IMR-90 (cell line): ENCODE data around the gene AKAP6. TPM values are rescaled to one million over a fixed set of nuclear protein-coding genes. Genes with fewer than 3 reads are reported as not detected.
A peak's percentile ranks its signal among the peaks of the same experiment; 100 is the strongest.

Experiments used
- ATAC-seq: fragments of 200-7000 bp; cut with Tn5 transposase; 2 replicates; pipeline ENCODE4 v1.9.1; 2020; ENCODE audit warnings: low read depth, mild to moderate bottlenecking, moderate library complexity
- BruUV-seq: library from RNA; stranded (reverse); fragments of 400-500 nt; replicated peaks from 2 replicates; lab custom pipeline; 2021; lab: Mats Ljungman, UMichigan
- CTCF ChIA-PET: fragments of 300-600 bp; formaldehyde crosslinking; extraction: SDS; loops from one replicate; lab custom pipeline; 2021; ENCODE audit warnings: antibody characterized with exemption; lab: Yijun Ruan, JAX
- POLR2A ChIA-PET: fragments of 300-600 bp; sonication (Branson Sonifier 250); formaldehyde crosslinking; loops from one replicate; lab custom pipeline; 2022; ENCODE audit warnings: antibody characterized with exemption; ENCODE audit not compliant: unreplicated experiment; lab: Charles Lee
- DNase-seq: peaks from one replicate; pipeline ENCODE4 v3.0.0; 2013
- H2AFZ ChIP-seq: replicated peaks from 2 replicates; pipeline ENCODE3; 2013; ENCODE audit warnings: low read length, mild to moderate bottlenecking; ENCODE audit not compliant: poor library complexity
- H2AK5ac ChIP-seq: 2 replicates; pipeline ENCODE4 v1.6.1; 2013; ENCODE audit warnings: low read depth, low read length, inconsistent platforms
- H2AK9ac ChIP-seq: replicated peaks from 2 replicates; pipeline ENCODE3; 2013; ENCODE audit warnings: mild to moderate bottlenecking, low read depth, low read length, moderate library complexity; ENCODE audit not compliant: poor library complexity
- H2BK120ac ChIP-seq: 2 replicates; pipeline ENCODE4 v1.6.1; 2013; ENCODE audit warnings: low read depth, low read length, inconsistent platforms
- H2BK15ac ChIP-seq: 3 replicates; pipeline ENCODE4 v1.6.1; 2013; ENCODE audit warnings: low read depth, low read length, inconsistent platforms
- H2BK20ac ChIP-seq: 2 replicates; pipeline ENCODE4 v1.6.1; 2013; ENCODE audit warnings: low read depth, mild to moderate bottlenecking, inconsistent platforms, low read length, moderate library complexity
- H2BK5ac ChIP-seq: 2 replicates; pipeline ENCODE4 v1.6.1; 2013; ENCODE audit warnings: mild to moderate bottlenecking, low read depth, low read length, inconsistent platforms; ENCODE audit not compliant: poor library complexity, severe bottlenecking
- H3K14ac ChIP-seq: replicated peaks from 2 replicates; pipeline ENCODE4 v1.6.1; 2013; ENCODE audit warnings: low read depth, low read length, inconsistent platforms
- H3K18ac ChIP-seq: 2 replicates; pipeline ENCODE4 v1.6.1; 2013; ENCODE audit warnings: low read depth, low read length, control low read depth
- H3K23ac ChIP-seq: 2 replicates; pipeline ENCODE4 v1.6.1; 2013; ENCODE audit warnings: low read depth, low read length, inconsistent platforms
- H3K27ac ChIP-seq: 2 replicates; pipeline ENCODE4 v1.5.1; 2013; ENCODE audit warnings: mild to moderate bottlenecking, control low read depth, low read length; ENCODE audit not compliant: insufficient read depth
- H3K27me3 ChIP-seq: 2 replicates; pipeline ENCODE4 v1.6.1; 2013; ENCODE audit warnings: low read length; ENCODE audit not compliant: control insufficient read depth, insufficient read depth
- H3K36me3 ChIP-seq: 2 replicates; pipeline ENCODE4 v1.6.1; 2013; ENCODE audit warnings: low read length, mixed read lengths; ENCODE audit not compliant: control insufficient read depth, insufficient read depth
- H3K4ac ChIP-seq: 2 replicates; pipeline ENCODE4 v1.6.1; 2013; ENCODE audit warnings: low read depth, low read length, inconsistent platforms
- H3K4me1 ChIP-seq: 2 replicates; pipeline ENCODE4 v1.6.1; 2013; ENCODE audit warnings: low read length, mixed read lengths; ENCODE audit not compliant: control insufficient read depth, insufficient read depth
- H3K4me2 ChIP-seq: 2 replicates; pipeline ENCODE4 v1.6.1; 2013; ENCODE audit warnings: low read depth, mild to moderate bottlenecking, control low read depth, low read length, moderate library complexity
- H3K4me3 ChIP-seq: 2 replicates; pipeline ENCODE4 v1.5.1; 2013; ENCODE audit warnings: low read depth, mild to moderate bottlenecking, control low read depth, low read length, moderate library complexity; ENCODE audit not compliant: insufficient read depth
- H3K56ac ChIP-seq: 2 replicates; pipeline ENCODE4 v1.6.1; 2013; ENCODE audit warnings: low read length, inconsistent platforms; ENCODE audit not compliant: insufficient read depth; ENCODE audit errors: extremely low read depth
- H3K79me1 ChIP-seq, 2 experiments: 2 replicates each; pipeline ENCODE4 v1.6.1; 2013; ENCODE audit warnings: low read length in 2 of 2, inconsistent platforms in 1 of 2, low read depth in 1 of 2
- H3K9ac ChIP-seq: 2 replicates; pipeline ENCODE4 v1.6.1; 2013; ENCODE audit warnings: low read depth, low read length, control low read depth
- H3K9me1 ChIP-seq: 2 replicates; pipeline ENCODE4 v1.6.1; 2013; ENCODE audit warnings: low read length, inconsistent platforms; ENCODE audit not compliant: insufficient read depth
- H3K9me3 ChIP-seq: 2 replicates; pipeline ENCODE4 v1.6.1; 2013; ENCODE audit warnings: low read length; ENCODE audit not compliant: control insufficient read depth, insufficient read depth
- H4K20me1 ChIP-seq: 2 replicates; pipeline ENCODE4 v1.6.1; 2013; ENCODE audit warnings: low read length, inconsistent platforms; ENCODE audit not compliant: insufficient read depth
- H4K5ac ChIP-seq: 2 replicates; pipeline ENCODE4 v1.6.1; 2013; ENCODE audit warnings: mild to moderate bottlenecking, low read depth, low read length, control low read depth
- H4K8ac ChIP-seq, 2 experiments: 2 replicates each; pipeline ENCODE4 v1.6.1; 2013; ENCODE audit warnings: low read depth in 2 of 2, low read length in 2 of 2, control low read depth in 1 of 2, inconsistent platforms in 1 of 2
- H4K91ac ChIP-seq: 2 replicates; pipeline ENCODE4 v1.6.1; 2013; ENCODE audit warnings: low read depth, low read length, inconsistent platforms; ENCODE audit not compliant: insufficient read depth
- BHLHE40 ChIP-seq: fragments of 150-350 bp; IDR thresholded peaks from 2 replicates; pipeline ENCODE4 v1.6.1; 2016; ENCODE audit warnings: mild to moderate bottlenecking, low read depth, low read length
- CEBPB ChIP-seq: IDR thresholded peaks from 2 replicates; pipeline ENCODE4 v1.6.1; 2012; ENCODE audit warnings: low read depth, low read length, improper control_type of control experiment
- CHD1 ChIP-seq: IDR thresholded peaks from 2 replicates; pipeline ENCODE4 v1.6.1; 2012; ENCODE audit warnings: low read depth, low read length, improper control_type of control experiment
- FOS ChIP-seq: fragments of 150-350 bp; IDR thresholded peaks from 2 replicates; pipeline ENCODE4 v1.6.1; 2016; ENCODE audit warnings: low read depth, low read length
- MAFK ChIP-seq: IDR thresholded peaks from 2 replicates; pipeline ENCODE4 v1.6.1; 2012; ENCODE audit warnings: low read depth, low read length, improper control_type of control experiment
- MAZ ChIP-seq: IDR thresholded peaks from 2 replicates; pipeline ENCODE4 v1.6.1; 2012; ENCODE audit warnings: low read depth, mild to moderate bottlenecking, low read length, improper control_type of control experiment, moderate library complexity, borderline replicate concordance
- MXI1 ChIP-seq: IDR thresholded peaks from 2 replicates; pipeline ENCODE4 v1.6.1; 2012; ENCODE audit warnings: low read depth, mild to moderate bottlenecking, low read length, moderate library complexity, borderline replicate concordance
- NFE2L2 ChIP-seq: fragments of 150-350 bp; IDR thresholded peaks from 2 replicates; pipeline ENCODE4 v1.6.1; 2016; ENCODE audit warnings: low read depth, mild to moderate bottlenecking, low read length
- POLR2A ChIP-seq: IDR thresholded peaks from 2 replicates; pipeline ENCODE4 v1.6.1; 2012; ENCODE audit warnings: mild to moderate bottlenecking, low read depth, low read length
- RAD21 ChIP-seq: IDR thresholded peaks from 2 replicates; pipeline ENCODE4 v1.6.1; 2012; ENCODE audit warnings: low read length, improper control_type of control experiment
- RCOR1 ChIP-seq: IDR thresholded peaks from 2 replicates; pipeline ENCODE4 v1.6.1; 2012; ENCODE audit warnings: mild to moderate bottlenecking, low read length, improper control_type of control experiment; ENCODE audit not compliant: insufficient replicate concordance
- RFX5 ChIP-seq: IDR thresholded peaks from 2 replicates; pipeline ENCODE4 v1.8.0; 2012; ENCODE audit warnings: low read depth, mild to moderate bottlenecking, low read length, moderate library complexity
- SMC3 ChIP-seq: fragments of 150-350 bp; IDR thresholded peaks from 2 replicates; pipeline ENCODE4 v1.6.1; 2016; ENCODE audit warnings: low read depth, mild to moderate bottlenecking, antibody characterized with exemption, low read length, moderate library complexity
- WGBS, 2 experiments: methylation state at CpG; one replicate each; pipeline versions ENCODE4 v1.1.5 to v1.1.7; 2013; ENCODE audit warnings: missing lambda C conversion rate in 2 of 2; ENCODE audit not compliant: insufficient read length in 1 of 2; ENCODE audit errors: extremely low coverage in 2 of 2; 5-methylcytosine and 5-hydroxymethylcytosine counted together
- dilution Hi-C: fragments of 300-500 bp; cut with HindIII; formaldehyde crosslinking; loops from one replicate; pipeline ENCODE4 v1.14.3; 2018; ENCODE audit warnings: low sequenced_read_pairs; ENCODE audit not compliant: unreplicated experiment
- in situ Hi-C: fragments of 300-500 bp; cut with MboI; formaldehyde crosslinking; loops from 3 replicates; pipeline ENCODE4 v1.14.3; 2019; ENCODE audit warnings: low sequenced_read_pairs, inconsistent platforms, mixed read lengths
- intact Hi-C: fragments of 100-400 bp; cut with micrococcal nuclease; formaldehyde crosslinking; loops from 2 replicates; pipeline ENCODE4 v1.10.0; 2022
- polyA plus RNA-seq, 3 experiments: library from polyadenylated mRNA; depleted of rRNA; stranded (reverse); fragments of >200 nt; gene quantifications; 2 replicates each; pipeline ENCODE4 v1.2.3, GENCODE V29; 2012; ENCODE audit warnings: low replicate concordance in 1 of 3
- total RNA-seq: library from RNA; depleted of rRNA; stranded (reverse); fragments of >200 nt; gene quantifications from 2 replicates; pipeline ENCODE4 v1.2.3, GENCODE V29; 2012
- TF ChIP-seq, protein P1 (sequence below): conservative IDR thresholded peaks from 2 replicates; pipeline ENCODE4 v1.5.1; 2012; ENCODE audit warnings: mild to moderate bottlenecking, low read depth, low read length, improper control_type of control experiment
- TF ChIP-seq, protein P2 (sequence below): fragments of 150-350 bp; IDR thresholded peaks from 2 replicates; pipeline ENCODE4 v1.6.1; 2016; ENCODE audit warnings: low read depth, mild to moderate bottlenecking, low read length, moderate library complexity, borderline replicate concordance
- TF ChIP-seq, protein P3 (sequence below): fragments of 150-350 bp; IDR thresholded peaks from 2 replicates; pipeline ENCODE4 v1.6.1; 2017; ENCODE audit warnings: mild to moderate bottlenecking, antibody characterized with exemption, low read length, low read depth

The AKAP6 gene
- total and polyA plus RNA-seq, 2 of the 4 experiments (the other 2 are of a cell fraction) = 0.22 to 1.6 TPM

DNA sequence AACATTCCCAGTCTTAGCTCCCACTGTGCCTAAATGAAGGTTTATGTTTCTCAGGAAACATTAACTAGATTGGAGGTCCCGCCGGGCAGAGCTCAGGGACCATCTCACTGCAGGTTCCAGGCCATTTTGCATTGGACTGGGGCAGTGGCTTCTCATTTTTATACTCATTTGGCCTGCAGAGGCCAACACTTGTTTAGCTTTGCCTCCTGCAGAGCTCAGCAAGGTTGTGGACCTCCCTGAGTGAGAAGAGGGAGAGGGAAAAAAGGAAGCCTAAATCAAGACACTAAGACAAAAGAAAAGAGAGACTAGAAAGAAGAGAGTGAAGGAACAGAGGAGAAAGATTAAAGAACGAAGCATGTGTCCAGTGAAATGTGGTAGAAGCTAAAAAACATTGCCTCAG, 280.3 kb downstream of the AKAP6 start:
- Histone ChIP-seq H3K56ac (no peak overlapping the region), H4K20me1 (no peaks in the 10 kb centered on the region), H3K23ac (no peak overlapping the region), H4K91ac (no peak overlapping the region), H2BK120ac (no peak overlapping the region), H3K4me2 (no peak overlapping the region), H3K9me3 (no peaks in the 10 kb centered on the region), H3K9me1 (no peaks in the 10 kb centered on the region; the same call in 1 of the 2 replicates), H3K9ac (no peak overlapping the region), H2AFZ (no peak overlapping the region), H3K4me3 (no peak overlapping the region), H3K4me1 (no peaks in the 10 kb centered on the region), H3K27ac (no peak overlapping the region), H3K18ac (no peak overlapping the region), H2BK15ac (no peak overlapping the region), H3K79me1 (no peaks in the 10 kb centered on the region), H3K36me3 (no peaks in the 10 kb centered on the region), H3K14ac (no peak overlapping the region), H2BK20ac (0 out of 2 replicates have a peak overlapping the region, but pooled peaks have one; percentile 5), H3K27me3 (no peaks in the 10 kb centered on the region), H3K4ac (no peak overlapping the region), H2AK9ac (no peak overlapping the region), H2AK5ac (no peak overlapping the region), H2BK5ac (no peak overlapping the region), H4K5ac (no peak overlapping the region), H4K8ac (no peak overlapping the region)
- intact Hi-C loops = no loop called here
- 100% methylated on average over 2 of the region's 3 CpGs; no CpG with 5 or more reads in 1 of the 2 experiments for WGBS, 2 experiments
- ChIA-PET CTCF (no interaction called here), POLR2A (no interaction called here)
- in situ Hi-C loops = no loop called here
- no TSS peak for BruUV-seq
- TF ChIP-seq, protein P1, sequence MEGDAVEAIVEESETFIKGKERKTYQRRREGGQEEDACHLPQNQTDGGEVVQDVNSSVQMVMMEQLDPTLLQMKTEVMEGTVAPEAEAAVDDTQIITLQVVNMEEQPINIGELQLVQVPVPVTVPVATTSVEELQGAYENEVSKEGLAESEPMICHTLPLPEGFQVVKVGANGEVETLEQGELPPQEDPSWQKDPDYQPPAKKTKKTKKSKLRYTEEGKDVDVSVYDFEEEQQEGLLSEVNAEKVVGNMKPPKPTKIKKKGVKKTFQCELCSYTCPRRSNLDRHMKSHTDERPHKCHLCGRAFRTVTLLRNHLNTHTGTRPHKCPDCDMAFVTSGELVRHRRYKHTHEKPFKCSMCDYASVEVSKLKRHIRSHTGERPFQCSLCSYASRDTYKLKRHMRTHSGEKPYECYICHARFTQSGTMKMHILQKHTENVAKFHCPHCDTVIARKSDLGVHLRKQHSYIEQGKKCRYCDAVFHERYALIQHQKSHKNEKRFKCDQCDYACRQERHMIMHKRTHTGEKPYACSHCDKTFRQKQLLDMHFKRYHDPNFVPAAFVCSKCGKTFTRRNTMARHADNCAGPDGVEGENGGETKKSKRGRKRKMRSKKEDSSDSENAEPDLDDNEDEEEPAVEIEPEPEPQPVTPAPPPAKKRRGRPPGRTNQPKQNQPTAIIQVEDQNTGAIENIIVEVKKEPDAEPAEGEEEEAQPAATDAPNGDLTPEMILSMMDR = no peak
- TF ChIP-seq FOS (no peak), RFX5 (no peak), MAFK (no peak), CHD1 (no peak), RCOR1 (no peak), RAD21 (no peak), MAZ (no peak), BHLHE40 (no peak), SMC3 (no peak), NFE2L2 (no peak), MXI1 (no peak), POLR2A (no peak), CEBPB (no peak)
- TF ChIP-seq, protein P2, sequence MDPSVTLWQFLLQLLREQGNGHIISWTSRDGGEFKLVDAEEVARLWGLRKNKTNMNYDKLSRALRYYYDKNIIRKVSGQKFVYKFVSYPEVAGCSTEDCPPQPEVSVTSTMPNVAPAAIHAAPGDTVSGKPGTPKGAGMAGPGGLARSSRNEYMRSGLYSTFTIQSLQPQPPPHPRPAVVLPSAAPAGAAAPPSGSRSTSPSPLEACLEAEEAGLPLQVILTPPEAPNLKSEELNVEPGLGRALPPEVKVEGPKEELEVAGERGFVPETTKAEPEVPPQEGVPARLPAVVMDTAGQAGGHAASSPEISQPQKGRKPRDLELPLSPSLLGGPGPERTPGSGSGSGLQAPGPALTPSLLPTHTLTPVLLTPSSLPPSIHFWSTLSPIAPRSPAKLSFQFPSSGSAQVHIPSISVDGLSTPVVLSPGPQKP = no peak
- TF ChIP-seq, protein P3, sequence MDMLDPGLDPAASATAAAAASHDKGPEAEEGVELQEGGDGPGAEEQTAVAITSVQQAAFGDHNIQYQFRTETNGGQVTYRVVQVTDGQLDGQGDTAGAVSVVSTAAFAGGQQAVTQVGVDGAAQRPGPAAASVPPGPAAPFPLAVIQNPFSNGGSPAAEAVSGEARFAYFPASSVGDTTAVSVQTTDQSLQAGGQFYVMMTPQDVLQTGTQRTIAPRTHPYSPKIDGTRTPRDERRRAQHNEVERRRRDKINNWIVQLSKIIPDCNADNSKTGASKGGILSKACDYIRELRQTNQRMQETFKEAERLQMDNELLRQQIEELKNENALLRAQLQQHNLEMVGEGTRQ = no peak
- ATAC-seq (no peak), DNase-seq (no peak)
- dilution Hi-C loops = no loop called here
